ENCODE measurements around the gene PRPS1L1. TPM values are rescaled to one million over a fixed set of nuclear protein-coding genes. Genes with fewer than 3 reads are reported as not detected.

Gene PRPS1L1
- total RNA-seq, 1 experiment from 2014 or later, result not detected

GRCh38 chr7:17996442-17997223 is 31.0 kb downstream of the PRPS1L1 start:
- no peak overlapping the region for H2AFZ ChIP-seq (ENCODE audit: low read length)
- H3K4me3 ChIP-seq (ENCODE audit: low read length), result no peak overlapping the region
- no peaks in the 10 kb centered on the region for H3K4me1 ChIP-seq (ENCODE audit: insufficient read depth, low read length)
- no peaks in the 10 kb centered on the region for H3K9me2 ChIP-seq (replicated peaks; ENCODE audit: low read length)
- H3K9me3 ChIP-seq (ENCODE audit: low read length), result no peaks in the 10 kb centered on the region
- H4K20me1 ChIP-seq (ENCODE audit: low read length), result no peaks in the 10 kb centered on the region
- H3K4me2 ChIP-seq (ENCODE audit: low read length), result no peak overlapping the region
- DNase-seq (no peak), ATAC-seq (no peak)
- ChIA-PET POLR2A (ENCODE audit: unreplicated experiment) (interaction anchor here (0.6 kb wide), 1 partner anchor 38 kb away, joined by 3 read pairs; no protein-coding TSS in a partner anchor), CTCF (interaction anchor here (0.7 kb wide), 1 partner anchor 613 kb away, joined by 3 read pairs; no protein-coding TSS in a partner anchor)
- no peak overlapping the region for H3K27ac ChIP-seq (ENCODE audit: low read length)
- intact Hi-C loops (cut with micrococcal nuclease), result no loop called here
- H3F3A ChIP-seq (ENCODE audit: low read length, unreplicated experiment), result no peaks in the 10 kb centered on the region
- TF ChIP-seq EZH2phosphoT487 (IDR thresholded peaks at IDR 0.05; ENCODE audit: borderline replicate concordance, low read length) (no peak), EZH2 (IDR thresholded peaks at IDR 0.05; ENCODE audit: low read length, unreplicated experiment) (no peak)
- TF ChIP-seq, protein P1, sequence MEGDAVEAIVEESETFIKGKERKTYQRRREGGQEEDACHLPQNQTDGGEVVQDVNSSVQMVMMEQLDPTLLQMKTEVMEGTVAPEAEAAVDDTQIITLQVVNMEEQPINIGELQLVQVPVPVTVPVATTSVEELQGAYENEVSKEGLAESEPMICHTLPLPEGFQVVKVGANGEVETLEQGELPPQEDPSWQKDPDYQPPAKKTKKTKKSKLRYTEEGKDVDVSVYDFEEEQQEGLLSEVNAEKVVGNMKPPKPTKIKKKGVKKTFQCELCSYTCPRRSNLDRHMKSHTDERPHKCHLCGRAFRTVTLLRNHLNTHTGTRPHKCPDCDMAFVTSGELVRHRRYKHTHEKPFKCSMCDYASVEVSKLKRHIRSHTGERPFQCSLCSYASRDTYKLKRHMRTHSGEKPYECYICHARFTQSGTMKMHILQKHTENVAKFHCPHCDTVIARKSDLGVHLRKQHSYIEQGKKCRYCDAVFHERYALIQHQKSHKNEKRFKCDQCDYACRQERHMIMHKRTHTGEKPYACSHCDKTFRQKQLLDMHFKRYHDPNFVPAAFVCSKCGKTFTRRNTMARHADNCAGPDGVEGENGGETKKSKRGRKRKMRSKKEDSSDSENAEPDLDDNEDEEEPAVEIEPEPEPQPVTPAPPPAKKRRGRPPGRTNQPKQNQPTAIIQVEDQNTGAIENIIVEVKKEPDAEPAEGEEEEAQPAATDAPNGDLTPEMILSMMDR (conservative IDR thresholded peaks at IDR 0.05; ENCODE audit: low read depth, low read length), result no peak
- H3K27me3 ChIP-seq (ENCODE audit: low read length), result no peaks in the 10 kb centered on the region
- H3K36me3 ChIP-seq (ENCODE audit: low read depth, low read length), result no peaks in the 10 kb centered on the region
- H3K79me2 ChIP-seq (ENCODE audit: low read length), result no peaks in the 10 kb centered on the region
- H3K9ac ChIP-seq (ENCODE audit: low read length), result no peak overlapping the region
- BruUV-seq (replicated peaks), result no TSS peak

DNA sequence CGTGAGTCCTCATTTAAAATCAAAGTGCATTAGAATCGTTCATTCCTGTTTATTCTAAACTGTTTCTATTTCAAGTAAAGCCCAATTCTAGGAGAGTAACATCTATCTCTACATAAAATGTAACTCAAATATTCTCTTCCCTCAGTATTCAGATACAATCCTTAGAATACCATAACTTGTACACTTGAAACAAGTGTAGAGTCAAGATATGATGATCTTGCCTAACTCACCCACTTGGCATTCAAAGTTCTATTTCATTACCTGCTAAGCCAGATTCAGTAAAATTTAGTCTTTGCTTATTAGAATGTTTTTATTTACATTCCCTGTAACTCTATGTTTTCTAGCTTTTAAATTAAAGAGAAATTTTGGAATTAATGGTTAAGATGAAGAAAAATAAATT is 31.6 kb downstream of the PRPS1L1 start:
- Histone ChIP-seq H3K9ac (ENCODE audit: low read length) (no peak overlapping the region), H3K27ac (ENCODE audit: low read length) (no peak overlapping the region), H2AFZ (ENCODE audit: low read length) (no peak overlapping the region), H3K27me3 (ENCODE audit: low read length) (no peaks in the 10 kb centered on the region), H4K20me1 (ENCODE audit: low read length) (no peaks in the 10 kb centered on the region), H3K79me2 (ENCODE audit: low read length) (no peaks in the 10 kb centered on the region), H3K9me2 (replicated peaks; ENCODE audit: low read length) (no peaks in the 10 kb centered on the region), H3K9me3 (ENCODE audit: low read length) (no peaks in the 10 kb centered on the region), H3K4me2 (ENCODE audit: low read length) (no peak overlapping the region), H3F3A (ENCODE audit: low read length, unreplicated experiment) (no peaks in the 10 kb centered on the region), H3K4me1 (ENCODE audit: insufficient read depth, low read length) (no peaks in the 10 kb centered on the region), H3K36me3 (ENCODE audit: low read depth, low read length) (no peaks in the 10 kb centered on the region), H3K4me3 (ENCODE audit: low read length) (no peak overlapping the region)
- ATAC-seq, result no peak
- POLR2A ChIA-PET (ENCODE audit: unreplicated experiment), result interaction anchor here (0.6 kb wide), 1 partner anchor 37 kb away, joined by 3 read pairs; no protein-coding TSS in a partner anchor
- intact Hi-C loops (cut with micrococcal nuclease), result no loop called here
- no TSS peak for BruUV-seq (replicated peaks)
- no peak for DNase-seq
- TF ChIP-seq EZH2 (IDR thresholded peaks at IDR 0.05; ENCODE audit: low read length, unreplicated experiment) (no peak), EZH2phosphoT487 (IDR thresholded peaks at IDR 0.05; ENCODE audit: borderline replicate concordance, low read length) (no peak)
- TF ChIP-seq, protein P1 (conservative IDR thresholded peaks at IDR 0.05; ENCODE audit: low read depth, low read length), result no peak
- CTCF ChIA-PET, result no interaction called here

Data from PC-3 (cell line).